ENCODE measurements around the gene AGTR1.
"Not testable (repeated sequence)": the region's sequence is repeated elsewhere in the genome, so short reads cannot be mapped to it uniquely, and the experiment has no call there.

AGTR1 gene

GRCh38 chr3:148763156-148763680 is 65.5 kb downstream of the AGTR1 start:
- no peak for DNase-seq (ENCODE audit: low spot score)
- TF ChIP-seq CTCF (IDR thresholded peaks at IDR 0.05; ENCODE audit: borderline replicate concordance, control extremely low read depth, extremely low read depth, insufficient read depth, missing control alignments): no peak
- in situ Hi-C loops (cut with MboI; ENCODE audit: low sequenced_read_pairs, unreplicated experiment): no loop called here

GRCh38 chr3:148763986-148764935 is 66.6 kb downstream of the AGTR1 start:
- no peak for TF ChIP-seq CTCF (IDR thresholded peaks at IDR 0.05; ENCODE audit: borderline replicate concordance, control extremely low read depth, extremely low read depth, insufficient read depth, missing control alignments)
- in situ Hi-C loops (cut with MboI; ENCODE audit: low sequenced_read_pairs, unreplicated experiment): no loop called here
- DNase-seq (ENCODE audit: low spot score): no peak

- in situ Hi-C loops (cut with MboI; ENCODE audit: low sequenced_read_pairs, unreplicated experiment): no loop called here
- no peak for TF ChIP-seq CTCF (IDR thresholded peaks at IDR 0.05; ENCODE audit: borderline replicate concordance, control extremely low read depth, extremely low read depth, insufficient read depth, missing control alignments)
- no peak for DNase-seq (ENCODE audit: low spot score)
These were observed 74.7 kb downstream of the AGTR1 start for GRCh38 chr3:148772361-148772760.

- TF ChIP-seq CTCF (IDR thresholded peaks at IDR 0.05; ENCODE audit: borderline replicate concordance, control extremely low read depth, extremely low read depth, insufficient read depth, missing control alignments): no peak
- in situ Hi-C loops (cut with MboI; ENCODE audit: low sequenced_read_pairs, unreplicated experiment): no loop called here
- no peak for DNase-seq (ENCODE audit: low spot score)
These were observed 75.1 kb downstream of the AGTR1 start for GRCh38 chr3:148772835-148773234.

- DNase-seq (ENCODE audit: low spot score): no peak
- in situ Hi-C loops (cut with MboI; ENCODE audit: low sequenced_read_pairs, unreplicated experiment): no loop called here
- TF ChIP-seq CTCF (IDR thresholded peaks at IDR 0.05; ENCODE audit: borderline replicate concordance, control extremely low read depth, extremely low read depth, insufficient read depth, missing control alignments): no peak
These were observed 76.1 kb downstream of the AGTR1 start for GRCh38 chr3:148773805-148774204.

- no peak for DNase-seq (ENCODE audit: low spot score)
- in situ Hi-C loops (cut with MboI; ENCODE audit: low sequenced_read_pairs, unreplicated experiment): no loop called here
- TF ChIP-seq CTCF (IDR thresholded peaks at IDR 0.05; ENCODE audit: borderline replicate concordance, control extremely low read depth, extremely low read depth, insufficient read depth, missing control alignments): no peak
These were observed 81.2 kb downstream of the AGTR1 start for GRCh38 chr3:148778926-148779325.

- in situ Hi-C loops (cut with MboI; ENCODE audit: low sequenced_read_pairs, unreplicated experiment); DNase-seq (ENCODE audit: low spot score): not testable (repeated sequence)
These were observed 87.3 kb downstream of the AGTR1 start for GRCh38 chr3:148785026-148785425.

GRCh38 chr3:148786159-148786558 is 88.5 kb downstream of the AGTR1 start:
- in situ Hi-C loops (cut with MboI; ENCODE audit: low sequenced_read_pairs, unreplicated experiment); DNase-seq (ENCODE audit: low spot score): not testable (repeated sequence)

Measured in GM13976 (cell line).